GM18502 (cell line): ENCODE data around the gene ARHGAP30.
"Not testable (repeated sequence)": the region's sequence is repeated elsewhere in the genome, so short reads cannot be mapped to it uniquely, and the experiment has no call there.

Experiments
- ATAC-seq: cut with Tn5 transposase; IDR thresholded peaks from one replicate; pipeline ENCODE4 v1.9.1; 2021; ENCODE audit warnings: mild to moderate bottlenecking; ENCODE audit not compliant: unreplicated experiment, poor library complexity

Gene ARHGAP30

GRCh38 chr1:161044908-161045735 is 24.6 kb downstream of the ARHGAP30 start:
- ATAC-seq, result peak; percentile 41

GRCh38 chr1:161044535-161044907 is 25.2 kb downstream of the ARHGAP30 start:
- ATAC-seq, result no peak

GRCh38 chr1:161039546-161039945 is 30.1 kb downstream of the ARHGAP30 start:
- no peak for ATAC-seq

GRCh38 chr1:161039154-161039545 is 30.5 kb downstream of the ARHGAP30 start:
- ATAC-seq, result no peak

GRCh38 chr1:161038523-161039153 is 31.1 kb downstream of the ARHGAP30 start, which contains the start of gene TSTD1:
TSS of gene TSTD1 (minus strand) at chr1:161038964. CDS start at chr1:161038889, 75 bp downstream.
- ATAC-seq, result peak; percentile 84

GRCh38 chr1:161037661-161038522 is 31.8 kb downstream of the ARHGAP30 start:
- ATAC-seq, result no peak

GRCh38 chr1:161033751-161034150 is 35.9 kb downstream of the ARHGAP30 start:
- ATAC-seq, result no peak

GRCh38 chr1:161032409-161032808 is 37.3 kb downstream of the ARHGAP30 start:
- no peak for ATAC-seq

- no peak for ATAC-seq
These were observed 37.8 kb downstream of the ARHGAP30 start for GRCh38 chr1:161031874-161032273.

- not testable (repeated sequence) for ATAC-seq
These were observed 40.2 kb downstream of the ARHGAP30 start for GRCh38 chr1:161029466-161029865.

- ATAC-seq, result not testable (repeated sequence)
These were observed 42.7 kb downstream of the ARHGAP30 start for GRCh38 chr1:161026954-161027353.

- ATAC-seq, result not testable (repeated sequence)
These were observed 47.3 kb downstream of the ARHGAP30 start for GRCh38 chr1:161022432-161022831.

- ATAC-seq, result no peak
These were observed 47.7 kb downstream of the ARHGAP30 start for GRCh38 chr1:161021970-161022353.

- ATAC-seq, result peak; percentile 91
These were observed 48.3 kb downstream of the ARHGAP30 start for GRCh38 chr1:161021165-161021969.

- ATAC-seq, result peak; percentile 33
These were observed 49.1 kb downstream of the ARHGAP30 start, which contains the start of gene F11R for GRCh38 chr1:161020509-161021164. TSS of gene F11R (minus strand) at chr1:161021152. CDS start at chr1:161021073, 79 bp downstream.

- ATAC-seq, result no peak
These were observed 49.8 kb downstream of the ARHGAP30 start for GRCh38 chr1:161019751-161020495.

GRCh38 chr1:161019111-161019660 is 50.5 kb downstream of the ARHGAP30 start:
- ATAC-seq, result not testable (repeated sequence)

GRCh38 chr1:161018631-161018930 is 51.1 kb downstream of the ARHGAP30 start:
- no peak for ATAC-seq
